ENCODE results near the gene GDF10.

GDF10 gene

GRCh38 chr10:47260505-47261111 is 39.4 kb upstream of the GDF10 start:
- no peaks in the 10 kb centered on the region for H3K36me3 ChIP-seq (ENCODE audit: insufficient read depth, low read length)
- no peaks in the 10 kb centered on the region for H3K27me3 ChIP-seq (ENCODE audit: insufficient read depth, low read length)
- peaks cover 20% of the 10 kb centered on the region for H3K4me1 ChIP-seq (ENCODE audit: insufficient read depth, low read length)
- H3K9me3 ChIP-seq (ENCODE audit: low read length) = peaks cover 2% of the 10 kb centered on the region
- H2AFZ ChIP-seq (ENCODE audit: low read depth, low read length) = no peak overlapping the region
- no peak overlapping the region for H3K4me3 ChIP-seq (ENCODE audit: low read length)

GRCh38 chr10:47261121-47261520 is 38.9 kb upstream of the GDF10 start:
- Histone ChIP-seq H3K27me3 (ENCODE audit: insufficient read depth, low read length) (no peaks in the 10 kb centered on the region), H3K36me3 (ENCODE audit: insufficient read depth, low read length) (no peaks in the 10 kb centered on the region), H3K4me1 (ENCODE audit: insufficient read depth, low read length) (peaks cover 20% of the 10 kb centered on the region), H2AFZ (ENCODE audit: low read depth, low read length) (no peak overlapping the region), H3K4me3 (ENCODE audit: low read length) (no peak overlapping the region), H3K9me3 (ENCODE audit: low read length) (peaks cover 2% of the 10 kb centered on the region)

- Histone ChIP-seq H3K27me3 (ENCODE audit: insufficient read depth, low read length) (no peaks in the 10 kb centered on the region), H3K4me3 (ENCODE audit: low read length) (no peak overlapping the region), H3K36me3 (ENCODE audit: insufficient read depth, low read length) (no peaks in the 10 kb centered on the region), H3K9me3 (ENCODE audit: low read length) (peaks cover 4% of the 10 kb centered on the region), H2AFZ (ENCODE audit: low read depth, low read length) (no peak overlapping the region), H3K4me1 (ENCODE audit: insufficient read depth, low read length) (peaks cover 20% of the 10 kb centered on the region)
Observed at GRCh38 chr10:47261556-47261955, 38.4 kb upstream of the GDF10 start.

GRCh38 chr10:47262606-47263533 is 37.1 kb upstream of the GDF10 start:
- Histone ChIP-seq H3K36me3 (ENCODE audit: insufficient read depth, low read length) (no peaks in the 10 kb centered on the region), H3K27me3 (ENCODE audit: insufficient read depth, low read length) (no peaks in the 10 kb centered on the region), H3K4me1 (ENCODE audit: insufficient read depth, low read length) (peaks cover 20% of the 10 kb centered on the region), H3K4me3 (ENCODE audit: low read length) (no peak overlapping the region), H3K9me3 (ENCODE audit: low read length) (peaks cover 8% of the 10 kb centered on the region), H2AFZ (ENCODE audit: low read depth, low read length) (no peak overlapping the region)

GRCh38 chr10:47264797-47265281 is 35.2 kb upstream of the GDF10 start:
- Histone ChIP-seq H3K9me3 (ENCODE audit: low read length) (peaks cover 8% of the 10 kb centered on the region), H3K36me3 (ENCODE audit: insufficient read depth, low read length) (no peaks in the 10 kb centered on the region), H3K4me1 (ENCODE audit: insufficient read depth, low read length) (peaks cover 20% of the 10 kb centered on the region), H3K4me3 (ENCODE audit: low read length) (no peak overlapping the region), H3K27me3 (ENCODE audit: insufficient read depth, low read length) (no peaks in the 10 kb centered on the region), H2AFZ (ENCODE audit: low read depth, low read length) (no peak overlapping the region)

- H3K4me1 ChIP-seq (ENCODE audit: insufficient read depth, low read length) = peaks cover 17% of the 10 kb centered on the region
- H3K9me3 ChIP-seq (ENCODE audit: low read length) = peaks cover 8% of the 10 kb centered on the region
- H2AFZ ChIP-seq (ENCODE audit: low read depth, low read length) = no peak overlapping the region
- H3K36me3 ChIP-seq (ENCODE audit: insufficient read depth, low read length) = no peaks in the 10 kb centered on the region
- no peak overlapping the region for H3K4me3 ChIP-seq (ENCODE audit: low read length)
- H3K27me3 ChIP-seq (ENCODE audit: insufficient read depth, low read length) = no peaks in the 10 kb centered on the region
Observed at GRCh38 chr10:47266602-47267001, 33.4 kb upstream of the GDF10 start.

- H2AFZ ChIP-seq (ENCODE audit: low read depth, low read length) = no peak overlapping the region
- H3K36me3 ChIP-seq (ENCODE audit: insufficient read depth, low read length) = no peaks in the 10 kb centered on the region
- H3K9me3 ChIP-seq (ENCODE audit: low read length) = peaks cover 8% of the 10 kb centered on the region
- peaks cover 1% of the 10 kb centered on the region for H3K4me1 ChIP-seq (ENCODE audit: insufficient read depth, low read length)
- H3K27me3 ChIP-seq (ENCODE audit: insufficient read depth, low read length) = no peaks in the 10 kb centered on the region
- H3K4me3 ChIP-seq (ENCODE audit: low read length) = no peak overlapping the region
Observed at GRCh38 chr10:47268696-47269095, 31.3 kb upstream of the GDF10 start.

- H3K27me3 ChIP-seq (ENCODE audit: insufficient read depth, low read length) = no peaks in the 10 kb centered on the region
- H2AFZ ChIP-seq (ENCODE audit: low read depth, low read length) = no peak overlapping the region
- H3K9me3 ChIP-seq (ENCODE audit: low read length) = peaks cover 7% of the 10 kb centered on the region
Observed at GRCh38 chr10:47269294-47269693, 30.7 kb upstream of the GDF10 start.

GRCh38 chr10:47276071-47276470 is 23.9 kb upstream of the GDF10 start:
- Histone ChIP-seq H3K4me3 (ENCODE audit: low read length) (no peak overlapping the region), H3K9me3 (ENCODE audit: low read length) (no peaks in the 10 kb centered on the region), H3K4me1 (ENCODE audit: insufficient read depth, low read length) (no peaks in the 10 kb centered on the region), H3K36me3 (ENCODE audit: insufficient read depth, low read length) (no peaks in the 10 kb centered on the region), H3K27me3 (ENCODE audit: insufficient read depth, low read length) (no peaks in the 10 kb centered on the region), H2AFZ (ENCODE audit: low read depth, low read length) (no peak overlapping the region)

More at GRCh38 chr10:47269294-47269693, 30.7 kb upstream of the GDF10 start:
- Histone ChIP-seq H3K4me1 (ENCODE audit: insufficient read depth, low read length) (no peaks in the 10 kb centered on the region), H3K36me3 (ENCODE audit: insufficient read depth, low read length) (no peaks in the 10 kb centered on the region), H3K4me3 (ENCODE audit: low read length) (no peak overlapping the region)

GRCh38 chr10:47276576-47277351 is 23.2 kb upstream of the GDF10 start:
- Histone ChIP-seq H3K4me3 (ENCODE audit: low read length) (no peak overlapping the region), H3K4me1 (ENCODE audit: insufficient read depth, low read length) (no peaks in the 10 kb centered on the region)

GRCh38 chr10:47277352-47278151 is 22.4 kb upstream of the GDF10 start:
- no peaks in the 10 kb centered on the region for H3K9me3 ChIP-seq (ENCODE audit: low read length)
- no peak overlapping the region for H2AFZ ChIP-seq (ENCODE audit: low read depth, low read length)
- no peak overlapping the region for H3K4me3 ChIP-seq (ENCODE audit: low read length)
- H3K36me3 ChIP-seq (ENCODE audit: insufficient read depth, low read length) = no peaks in the 10 kb centered on the region
- H3K27me3 ChIP-seq (ENCODE audit: insufficient read depth, low read length) = no peaks in the 10 kb centered on the region
- H3K4me1 ChIP-seq (ENCODE audit: insufficient read depth, low read length) = no peaks in the 10 kb centered on the region

More at GRCh38 chr10:47276576-47277351, 23.2 kb upstream of the GDF10 start:
- no peak overlapping the region for H2AFZ ChIP-seq (ENCODE audit: low read depth, low read length)
- H3K27me3 ChIP-seq (ENCODE audit: insufficient read depth, low read length) = no peaks in the 10 kb centered on the region
- H3K36me3 ChIP-seq (ENCODE audit: insufficient read depth, low read length) = no peaks in the 10 kb centered on the region
- H3K9me3 ChIP-seq (ENCODE audit: low read length) = no peaks in the 10 kb centered on the region

- no peaks in the 10 kb centered on the region for H3K36me3 ChIP-seq (ENCODE audit: insufficient read depth, low read length)
- H3K9me3 ChIP-seq (ENCODE audit: low read length) = no peaks in the 10 kb centered on the region
- no peaks in the 10 kb centered on the region for H3K4me1 ChIP-seq (ENCODE audit: insufficient read depth, low read length)
Observed at GRCh38 chr10:47278152-47278473, 21.9 kb upstream of the GDF10 start.

More at GRCh38 chr10:47278152-47278473, 21.9 kb upstream of the GDF10 start:
- Histone ChIP-seq H3K4me3 (ENCODE audit: low read length) (no peak overlapping the region), H2AFZ (ENCODE audit: low read depth, low read length) (no peak overlapping the region), H3K27me3 (ENCODE audit: insufficient read depth, low read length) (no peaks in the 10 kb centered on the region)
